ENCODE results near the gene GSTM4. TPM values are rescaled to one million over a fixed set of nuclear protein-coding genes. Genes with fewer than 3 reads are reported as not detected.

GSTM4 gene
- total RNA-seq, 1 donor from 2014 or later, result 1.2 TPM

DNA sequence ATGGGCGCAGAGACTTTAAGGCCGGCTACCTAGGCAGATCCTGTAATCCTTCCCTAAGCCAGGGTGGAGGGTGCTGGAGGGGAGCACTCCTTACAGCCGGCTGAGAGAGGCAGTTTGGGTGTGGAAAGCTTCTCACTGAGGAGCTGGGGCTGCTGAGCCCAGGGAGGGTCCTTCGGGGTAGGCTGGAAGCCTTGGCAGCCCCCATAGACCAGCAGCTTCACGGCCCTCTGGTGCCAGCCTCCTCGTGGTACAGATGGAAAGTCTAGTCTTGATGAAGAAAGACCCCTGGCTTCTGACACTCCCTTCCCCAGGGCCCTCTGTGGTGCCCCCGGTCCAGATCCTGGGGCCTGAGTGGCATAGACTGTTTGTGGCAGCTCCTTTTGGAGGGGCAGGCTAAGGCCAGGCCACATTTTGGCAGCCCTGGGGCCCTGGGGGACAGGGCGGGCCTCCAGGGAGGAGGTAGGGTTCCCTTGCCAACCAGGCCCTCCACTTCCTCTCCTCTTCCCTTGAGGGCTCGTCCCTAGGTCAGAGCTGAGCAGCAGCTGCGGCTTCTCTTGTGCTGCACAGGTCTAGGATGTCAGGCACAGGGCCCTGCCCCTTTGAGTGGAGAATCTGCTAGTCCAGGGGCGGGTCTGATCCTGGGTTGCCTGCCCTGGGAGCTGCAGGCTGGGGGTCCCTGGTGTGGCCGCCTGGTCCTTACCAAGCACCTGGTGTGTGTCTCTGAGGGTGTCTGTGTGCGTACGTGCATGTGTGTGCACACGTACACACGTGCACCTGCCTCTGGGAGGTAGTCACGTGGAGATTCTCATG, 31.5 kb upstream of the GSTM4 start:
- no peak for DNase-seq (ENCODE audit: low read depth in 2 of 2)

DNA sequence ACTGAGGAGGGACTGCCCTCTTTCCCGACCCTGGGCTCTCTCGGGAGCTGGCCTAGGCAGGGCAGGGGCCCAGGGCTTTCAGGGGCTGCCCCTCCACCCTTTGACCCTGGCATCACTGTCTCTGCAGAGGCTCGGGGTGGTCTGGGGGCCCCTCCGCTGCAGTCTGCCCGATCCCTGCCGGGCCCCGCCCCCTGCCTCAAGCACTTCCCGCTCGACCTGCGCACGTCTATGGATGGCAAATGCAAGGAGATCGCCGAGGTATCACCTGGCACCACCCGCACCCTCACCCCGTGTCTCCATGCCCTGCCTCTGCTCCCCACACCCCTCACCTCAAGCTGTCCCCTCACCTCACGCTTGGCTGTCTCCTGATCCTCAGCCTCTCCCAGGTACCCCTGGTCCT, 30.7 kb upstream of the GSTM4 start:
- DNase-seq (ENCODE audit: low read depth in 2 of 2), result no peak

GRCh38 chr1:109625601-109626560, 30.0 kb upstream of the GSTM4 start:
- no peak for DNase-seq (ENCODE audit: low read depth in 2 of 2)

- no peak for DNase-seq (ENCODE audit: low read depth in 2 of 2)
These were observed 29.1 kb upstream of the GSTM4 start for GRCh38 chr1:109626682-109627408.

- no peak for DNase-seq (ENCODE audit: low read depth in 2 of 2)
These were observed 28.1 kb upstream of the GSTM4 start for GRCh38 chr1:109627692-109628399.

GRCh38 chr1:109628540-109629321, 27.2 kb upstream of the GSTM4 start:
- no peak for DNase-seq (ENCODE audit: low read depth in 2 of 2)

- no peak for DNase-seq (ENCODE audit: low read depth in 2 of 2)
These were observed 26.4 kb upstream of the GSTM4 start for GRCh38 chr1:109629372-109630030.

DNA sequence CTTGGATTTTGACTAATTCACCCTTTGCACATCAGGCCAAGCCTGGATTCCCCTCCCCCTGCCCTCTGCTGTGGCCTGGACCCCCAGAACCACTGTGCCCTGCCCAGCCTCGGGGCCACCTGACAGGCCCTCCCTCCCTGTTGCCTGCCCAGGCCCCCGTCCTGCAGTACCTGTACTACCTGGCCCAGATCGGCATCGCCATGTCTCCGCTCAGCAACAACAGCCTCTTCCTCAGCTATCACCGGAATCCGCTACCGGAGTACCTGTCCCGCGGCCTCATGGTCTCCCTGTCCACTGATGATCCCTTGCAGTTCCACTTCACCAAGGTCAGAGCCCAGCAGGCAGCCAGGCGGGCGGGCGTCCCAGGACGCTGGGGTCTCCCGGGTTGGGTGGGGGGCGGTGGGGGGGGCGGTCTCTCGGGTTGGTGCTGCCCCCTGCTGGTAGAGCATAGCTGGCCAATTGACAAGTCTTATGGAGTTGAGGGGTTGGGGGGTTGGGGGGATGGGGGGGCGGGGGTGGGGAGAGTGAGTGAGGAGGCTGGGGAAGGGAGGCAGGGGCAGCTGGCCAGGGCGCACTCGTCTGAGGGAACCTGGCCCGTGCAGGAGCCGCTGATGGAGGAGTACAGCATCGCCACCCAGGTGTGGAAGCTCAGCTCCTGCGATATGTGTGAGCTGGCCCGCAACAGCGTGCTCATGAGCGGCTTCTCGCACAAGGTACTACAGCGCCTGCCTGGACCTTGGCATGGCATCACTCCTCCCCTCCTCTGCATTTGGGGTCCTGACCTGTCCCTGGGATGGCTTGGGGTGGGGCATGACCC, 25.6 kb upstream of the GSTM4 start:
- DNase-seq (ENCODE audit: low read depth in 2 of 2), result no peak

DNA sequence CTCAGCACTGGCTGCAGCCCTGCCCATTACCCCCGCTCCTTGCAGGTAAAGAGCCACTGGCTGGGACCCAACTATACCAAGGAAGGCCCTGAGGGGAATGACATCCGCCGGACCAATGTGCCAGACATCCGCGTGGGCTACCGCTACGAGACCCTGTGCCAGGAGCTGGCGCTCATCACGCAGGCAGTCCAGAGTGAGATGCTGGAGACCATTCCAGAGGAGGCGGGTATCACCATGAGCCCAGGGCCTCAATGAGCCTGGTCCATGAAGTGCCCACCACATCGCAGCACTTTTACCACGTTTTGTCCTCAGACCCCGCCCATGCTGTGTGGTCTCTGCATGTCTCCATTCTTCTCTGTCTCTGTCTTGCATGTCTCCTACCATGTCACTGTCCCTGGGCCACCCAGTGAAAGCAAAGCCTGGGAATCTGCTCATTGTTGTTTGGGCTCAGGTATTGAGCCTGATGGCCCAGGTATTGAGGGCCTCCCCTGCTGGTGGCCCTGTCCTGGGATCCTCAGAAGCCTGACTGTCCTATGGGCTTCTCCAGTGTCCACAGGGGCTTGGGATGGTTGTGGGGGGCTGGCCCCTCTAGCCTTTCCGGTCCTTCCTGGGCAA, 24.9 kb upstream of the GSTM4 start:
- DNase-seq (ENCODE audit: low read depth in 2 of 2), result no peak

- DNase-seq (ENCODE audit: low read depth in 2 of 2), result no peak
These were observed 24.1 kb upstream of the GSTM4 start for GRCh38 chr1:109631513-109632505.

DNA sequence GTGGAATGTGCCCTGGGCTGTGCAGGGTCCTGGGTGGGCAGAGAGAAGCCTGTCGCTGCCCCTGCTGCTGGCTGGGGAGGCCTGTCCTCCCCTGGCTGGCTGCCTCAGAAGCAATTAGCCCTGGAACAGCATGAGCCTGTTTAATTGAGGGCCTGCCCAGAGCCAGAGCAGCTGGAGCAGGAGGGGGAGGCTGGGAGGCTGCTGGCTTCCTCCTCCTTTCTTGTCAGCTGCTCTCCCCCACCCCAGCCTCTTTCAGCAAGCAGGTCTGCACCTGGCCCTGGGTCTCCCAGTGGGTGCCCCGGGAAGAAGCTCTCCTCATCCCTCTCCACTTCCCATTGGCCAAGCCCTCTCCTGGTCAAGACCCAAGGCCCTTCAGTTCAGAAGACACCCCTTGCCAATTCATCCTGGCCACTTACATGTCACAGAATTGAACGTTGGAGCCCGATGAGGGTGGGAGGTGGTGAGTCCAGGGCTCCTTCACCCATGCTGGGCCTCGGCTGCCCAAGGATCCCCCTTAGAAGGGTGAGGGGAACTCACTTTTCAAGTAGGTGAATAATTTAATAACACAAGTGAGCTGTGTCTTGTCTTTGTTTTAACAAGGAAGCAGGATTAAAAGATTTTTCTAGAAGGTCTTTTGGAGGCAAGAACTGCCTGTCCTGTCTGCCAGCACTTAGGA, 23.1 kb upstream of the GSTM4 start:
- no peak for DNase-seq (ENCODE audit: low read depth in 2 of 2)

DNA sequence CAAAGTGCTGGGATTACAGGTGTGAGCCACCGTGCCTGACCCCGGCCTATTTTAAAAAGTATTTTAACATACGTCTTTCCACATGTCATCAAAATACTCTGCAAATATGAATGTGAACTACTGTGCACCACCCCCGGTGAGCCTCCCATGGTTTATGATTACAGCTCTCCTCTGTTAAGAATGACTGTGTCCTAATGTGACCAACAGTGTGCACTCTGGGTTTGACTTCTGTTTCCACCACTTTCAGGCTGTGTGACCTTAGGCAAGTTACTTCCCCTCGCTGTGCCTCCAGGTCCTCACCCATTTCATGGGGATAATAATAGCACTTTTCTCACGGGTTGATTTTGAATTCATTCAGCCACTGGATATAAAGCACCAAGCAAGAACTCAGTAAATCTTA, 21.6 kb upstream of the GSTM4 start:
- no peak for DNase-seq (ENCODE audit: low read depth in 2 of 2)

DNA sequence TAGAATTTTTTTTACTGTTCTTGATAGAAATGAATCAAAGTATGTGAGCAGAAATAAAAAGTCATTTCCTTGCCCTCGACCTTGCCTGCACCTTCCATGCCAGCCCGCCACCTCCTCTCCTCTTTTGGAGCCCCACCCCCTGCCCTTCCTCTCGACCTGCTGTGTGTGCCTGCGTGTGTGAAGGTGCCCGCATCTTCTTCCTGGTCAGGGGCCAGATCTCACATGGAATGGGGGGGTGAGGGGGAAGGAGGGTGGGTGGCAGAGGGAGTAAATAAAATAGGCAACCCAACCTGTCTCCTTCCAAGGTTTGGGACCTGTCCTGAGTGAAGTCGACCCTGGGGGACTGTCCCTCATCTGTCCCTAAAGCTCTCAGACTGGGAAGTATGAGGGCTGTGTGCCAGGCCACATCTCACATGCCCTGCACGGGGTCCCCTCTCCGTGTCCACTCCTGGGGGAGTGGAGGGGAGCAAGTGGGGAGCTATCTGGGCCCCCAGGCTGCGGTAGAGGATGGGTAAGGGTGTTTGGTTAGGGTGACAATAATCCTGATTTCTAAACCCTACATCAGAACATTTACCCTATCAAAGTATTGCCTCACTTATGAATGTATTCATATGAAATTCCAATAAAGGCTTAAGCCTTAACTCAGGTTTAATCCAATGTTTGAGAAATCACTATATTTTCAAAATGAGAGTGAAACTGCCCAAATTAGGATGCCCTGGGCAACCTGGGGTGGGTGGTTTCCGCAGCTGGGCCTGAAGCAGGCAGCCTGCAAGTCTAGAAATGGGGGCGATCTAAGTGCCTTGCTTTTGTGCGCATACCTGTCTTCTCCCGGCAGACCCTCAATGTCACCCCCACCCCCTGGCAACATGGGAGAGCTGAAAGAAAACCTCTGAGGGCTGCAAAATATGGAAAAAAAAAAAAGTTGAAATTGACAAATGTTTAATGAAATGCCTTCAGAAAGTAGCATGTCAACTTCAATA, 20.8 kb upstream of the GSTM4 start:
- no peak for DNase-seq (ENCODE audit: low read depth in 2 of 2)

GRCh38 chr1:109635862-109636200, 20.1 kb upstream of the GSTM4 start:
- DNase-seq (ENCODE audit: low read depth in 2 of 2), result no peak

DNA sequence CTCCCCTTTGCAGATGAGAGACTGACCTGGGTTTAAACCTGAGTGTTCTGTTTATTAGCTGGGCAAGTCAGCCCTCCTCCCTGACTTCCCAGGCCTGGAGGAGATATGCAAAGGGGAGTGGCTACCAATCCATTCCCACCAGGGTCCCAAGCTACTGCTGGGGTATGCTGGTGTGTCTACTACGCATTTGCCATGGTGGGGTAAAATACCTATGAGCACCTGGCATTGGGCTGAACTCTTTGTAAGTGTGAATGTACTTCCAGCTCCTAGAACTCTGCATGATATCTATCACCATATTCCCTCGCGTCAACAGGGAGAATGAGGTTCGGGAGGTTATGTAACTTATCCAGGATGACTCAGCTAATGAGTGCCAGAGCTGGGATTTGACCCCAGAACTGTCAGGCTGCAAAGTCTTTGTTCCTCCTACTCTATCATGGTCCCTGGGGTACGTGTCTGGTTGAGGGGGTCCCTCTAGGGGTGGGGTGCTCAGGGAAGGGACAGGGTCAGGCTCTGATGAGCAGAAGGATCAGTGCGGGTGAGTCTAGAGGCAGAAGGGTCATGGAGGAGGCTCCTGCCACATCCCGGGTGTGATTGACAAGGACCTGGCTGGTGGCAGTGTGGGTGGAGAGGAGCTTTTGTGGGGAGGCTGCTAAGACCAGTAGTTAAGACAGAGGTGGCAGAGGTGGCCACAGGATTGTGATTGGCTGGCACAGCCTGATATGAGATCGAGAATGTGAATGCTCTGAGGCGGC, 19.5 kb upstream of the GSTM4 start:
- no peak for DNase-seq (ENCODE audit: low read depth in 2 of 2)

All from dermis microvascular lymphatic vessel endothelial cell (primary cell).